ENCODE measurements around the gene FER.

FER gene

DNA sequence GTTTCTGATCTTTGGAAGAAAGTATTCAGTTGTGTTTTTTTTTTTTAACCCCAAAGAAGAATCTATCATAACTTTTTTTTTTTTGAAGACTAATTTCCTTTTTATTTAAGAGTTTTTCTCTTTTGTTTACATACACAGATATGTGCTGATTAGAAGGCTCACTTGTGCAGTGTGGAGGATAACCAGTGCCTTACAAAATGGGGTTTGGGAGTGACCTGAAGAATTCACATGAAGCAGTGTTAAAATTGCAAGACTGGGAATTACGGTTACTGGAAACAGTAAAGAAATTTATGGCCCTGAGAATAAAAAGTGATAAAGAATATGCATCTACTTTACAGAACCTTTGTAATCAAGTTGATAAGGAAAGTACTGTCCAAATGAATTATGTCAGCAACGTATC lies 50.3 kb downstream of the FER start:
- Histone ChIP-seq H3K9me3 (ENCODE audit: insufficient read depth, low read length) (no peaks in the 10 kb centered on the region), H3K36me3 (ENCODE audit: low read length) (peaks cover 7% of the 10 kb centered on the region; the same call in 1 of the 2 replicates), H3K4me2 (ENCODE audit: low read depth, low read length, poor library complexity, severe bottlenecking) (no peak overlapping the region), H3K4me3 (ENCODE audit: insufficient read depth, low read length, poor library complexity, severe bottlenecking) (no peak overlapping the region), H2AFZ (ENCODE audit: low read depth, low read length, severe bottlenecking) (no peak overlapping the region), H3K79me2 (ENCODE audit: insufficient read depth, low read length) (no peaks in the 10 kb centered on the region), H3F3A (ENCODE audit: insufficient read depth) (no peaks in the 10 kb centered on the region), H4K20me1 (ENCODE audit: low read depth, low read length) (no peaks in the 10 kb centered on the region), H3K9me2 (replicated peaks; ENCODE audit: insufficient read depth, low read length) (no peaks in the 10 kb centered on the region; the same call in 1 of the 2 replicates), H3K27me3 (ENCODE audit: low read length) (no peaks in the 10 kb centered on the region), H3K9ac (ENCODE audit: low read length) (no peak overlapping the region), H3K27ac (ENCODE audit: low read depth, low read length) (no peak overlapping the region)
- no peak for TF ChIP-seq EZH2phosphoT487 (conservative IDR thresholded peaks at IDR 0.05; ENCODE audit: low read length)
- TF ChIP-seq, protein P1, sequence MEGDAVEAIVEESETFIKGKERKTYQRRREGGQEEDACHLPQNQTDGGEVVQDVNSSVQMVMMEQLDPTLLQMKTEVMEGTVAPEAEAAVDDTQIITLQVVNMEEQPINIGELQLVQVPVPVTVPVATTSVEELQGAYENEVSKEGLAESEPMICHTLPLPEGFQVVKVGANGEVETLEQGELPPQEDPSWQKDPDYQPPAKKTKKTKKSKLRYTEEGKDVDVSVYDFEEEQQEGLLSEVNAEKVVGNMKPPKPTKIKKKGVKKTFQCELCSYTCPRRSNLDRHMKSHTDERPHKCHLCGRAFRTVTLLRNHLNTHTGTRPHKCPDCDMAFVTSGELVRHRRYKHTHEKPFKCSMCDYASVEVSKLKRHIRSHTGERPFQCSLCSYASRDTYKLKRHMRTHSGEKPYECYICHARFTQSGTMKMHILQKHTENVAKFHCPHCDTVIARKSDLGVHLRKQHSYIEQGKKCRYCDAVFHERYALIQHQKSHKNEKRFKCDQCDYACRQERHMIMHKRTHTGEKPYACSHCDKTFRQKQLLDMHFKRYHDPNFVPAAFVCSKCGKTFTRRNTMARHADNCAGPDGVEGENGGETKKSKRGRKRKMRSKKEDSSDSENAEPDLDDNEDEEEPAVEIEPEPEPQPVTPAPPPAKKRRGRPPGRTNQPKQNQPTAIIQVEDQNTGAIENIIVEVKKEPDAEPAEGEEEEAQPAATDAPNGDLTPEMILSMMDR (IDR thresholded peaks at IDR 0.05; ENCODE audit: insufficient read depth, low read length, poor library complexity, severe bottlenecking): no peak

DNA sequence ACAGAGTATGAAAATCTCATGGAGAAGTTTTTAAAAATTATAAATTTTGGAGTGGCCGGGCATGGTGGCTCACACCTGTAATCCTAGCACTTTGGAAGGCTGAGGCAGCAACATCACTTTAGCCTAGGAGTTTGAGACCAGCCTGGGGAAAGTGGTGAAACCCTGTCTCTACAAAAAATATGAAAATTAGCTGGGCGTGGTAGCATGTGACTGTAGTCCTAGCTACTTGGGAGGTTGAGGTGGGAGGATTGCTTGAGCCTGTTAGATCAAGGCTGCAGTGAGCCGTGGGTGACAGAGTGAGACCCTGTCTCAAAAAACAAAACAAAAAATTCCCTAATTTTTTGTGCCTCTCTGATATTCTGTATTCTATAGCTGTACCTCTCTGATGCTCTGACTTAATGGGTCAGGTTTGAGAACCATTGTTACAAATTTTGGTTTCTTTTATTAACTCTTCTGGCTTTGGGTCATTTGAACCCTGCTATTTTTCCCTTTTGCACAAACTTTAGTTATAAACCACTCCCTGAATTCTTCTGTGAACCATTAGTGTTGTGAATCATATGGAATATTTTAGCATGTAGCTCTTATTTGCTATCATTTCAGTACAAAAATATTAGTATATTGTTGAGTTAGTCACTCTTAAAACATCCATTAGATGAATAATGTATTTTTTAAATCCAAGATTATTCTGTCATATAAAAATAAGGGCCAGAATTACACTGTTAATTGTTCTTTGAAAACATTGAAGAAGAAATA lies 51.0 kb downstream of the FER start:
- peaks cover 7% of the 10 kb centered on the region; the same call in 1 of the 2 replicates for H3K36me3 ChIP-seq (ENCODE audit: low read length)
- H3K4me3 ChIP-seq (ENCODE audit: insufficient read depth, low read length, poor library complexity, severe bottlenecking): no peak overlapping the region
- H3K9me2 ChIP-seq (replicated peaks; ENCODE audit: insufficient read depth, low read length): no peaks in the 10 kb centered on the region; the same call in 1 of the 2 replicates
- no peaks in the 10 kb centered on the region for H3K79me2 ChIP-seq (ENCODE audit: insufficient read depth, low read length)
- no peak overlapping the region for H3K4me2 ChIP-seq (ENCODE audit: low read depth, low read length, poor library complexity, severe bottlenecking)
- H3K27me3 ChIP-seq (ENCODE audit: low read length): no peaks in the 10 kb centered on the region
- H3K9me3 ChIP-seq (ENCODE audit: insufficient read depth, low read length): no peaks in the 10 kb centered on the region
- H3K27ac ChIP-seq (ENCODE audit: low read depth, low read length): no peak overlapping the region
- H3F3A ChIP-seq (ENCODE audit: insufficient read depth): no peaks in the 10 kb centered on the region
- H2AFZ ChIP-seq (ENCODE audit: low read depth, low read length, severe bottlenecking): no peak overlapping the region
- no peak overlapping the region for H3K9ac ChIP-seq (ENCODE audit: low read length)
- H4K20me1 ChIP-seq (ENCODE audit: low read depth, low read length): no peaks in the 10 kb centered on the region
- TF ChIP-seq, protein P1 (IDR thresholded peaks at IDR 0.05; ENCODE audit: insufficient read depth, low read length, poor library complexity, severe bottlenecking): no peak
- no peak for TF ChIP-seq EZH2phosphoT487 (conservative IDR thresholded peaks at IDR 0.05; ENCODE audit: low read length)

DNA sequence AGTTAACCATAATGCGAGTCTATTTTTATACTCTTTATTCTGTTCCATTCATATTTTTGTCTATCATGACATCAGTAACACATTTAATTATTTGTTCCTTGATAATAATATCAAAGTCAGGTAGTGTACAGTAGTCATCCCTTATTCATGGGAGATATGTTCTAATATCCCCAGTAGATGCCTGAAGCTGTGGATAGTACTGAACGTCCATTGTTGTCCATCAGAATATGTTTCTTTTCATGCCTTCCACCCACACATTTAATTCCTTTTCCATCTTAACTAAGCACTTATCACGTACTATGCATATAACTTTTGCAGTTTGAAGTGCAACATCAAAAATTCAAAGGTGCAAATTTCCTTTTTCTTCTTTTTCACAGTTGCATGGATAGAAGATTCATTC lies 53.6 kb downstream of the FER start:
- Histone ChIP-seq H3K9ac (ENCODE audit: low read length) (no peak overlapping the region), H3K27ac (ENCODE audit: low read depth, low read length) (no peak overlapping the region), H3K27me3 (ENCODE audit: low read length) (no peaks in the 10 kb centered on the region), H3K4me3 (ENCODE audit: insufficient read depth, low read length, poor library complexity, severe bottlenecking) (no peak overlapping the region), H3K9me3 (ENCODE audit: insufficient read depth, low read length) (no peaks in the 10 kb centered on the region), H4K20me1 (ENCODE audit: low read depth, low read length) (no peaks in the 10 kb centered on the region), H3K36me3 (ENCODE audit: low read length) (peaks cover 10% of the 10 kb centered on the region; the same call in 1 of the 2 replicates), H3K4me2 (ENCODE audit: low read depth, low read length, poor library complexity, severe bottlenecking) (no peak overlapping the region), H3K9me2 (replicated peaks; ENCODE audit: insufficient read depth, low read length) (no peaks in the 10 kb centered on the region; the same call in 1 of the 2 replicates), H3F3A (ENCODE audit: insufficient read depth) (no peaks in the 10 kb centered on the region), H2AFZ (ENCODE audit: low read depth, low read length, severe bottlenecking) (no peak overlapping the region), H3K79me2 (ENCODE audit: insufficient read depth, low read length) (no peaks in the 10 kb centered on the region; the same call in 1 of the 2 replicates)
- TF ChIP-seq, protein P1 (IDR thresholded peaks at IDR 0.05; ENCODE audit: insufficient read depth, low read length, poor library complexity, severe bottlenecking): no peak
- no peak for TF ChIP-seq EZH2phosphoT487 (conservative IDR thresholded peaks at IDR 0.05; ENCODE audit: low read length)

Measured in SU-DHL-6 (cell line).